Measurements from ENCODE around the gene CAPG. TPM values are rescaled to one million over a fixed set of nuclear protein-coding genes. Genes with fewer than 3 reads are reported as not detected.

The CAPG gene
- total and polyA plus RNA-seq, 2 of the 4 experiments (the other 2 are of a cell fraction), result 79.9 to 98.3 TPM

DNA sequence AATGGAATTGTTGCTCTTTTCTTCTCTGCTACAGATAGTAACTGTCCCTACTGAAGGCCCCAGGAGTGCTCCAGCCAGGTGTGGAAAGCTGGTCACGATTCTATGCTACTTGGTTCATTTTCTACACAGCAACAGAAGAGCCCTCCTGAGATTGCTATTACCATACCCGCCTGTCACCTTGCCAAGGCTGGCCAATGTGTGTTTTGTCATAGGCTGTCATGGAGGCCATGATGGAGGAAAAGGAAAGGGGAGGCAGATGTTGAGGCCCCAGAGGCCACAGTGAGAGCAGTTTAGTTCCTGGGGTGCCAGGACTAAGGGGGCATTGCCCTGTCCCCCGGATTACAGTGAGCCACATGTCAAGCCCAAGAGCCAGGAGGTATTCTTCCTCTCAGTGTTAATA is 54.6 kb downstream of the CAPG start:
- DNase-seq (no peak), ATAC-seq (ENCODE audit: low read depth) (no peak)
- Histone ChIP-seq H2AFZ (replicated peaks; ENCODE audit: low read length, poor library complexity) (no peak overlapping the region), H3K4me2 (ENCODE audit: low read depth, low read length) (peak overlapping the region; percentile 87), H2BK20ac (ENCODE audit: low read depth, low read length) (no peak overlapping the region), H2AK5ac (ENCODE audit: low read depth, low read length) (no peak overlapping the region; the same call in 1 of the 2 replicates), H2AK9ac (replicated peaks; ENCODE audit: low read depth, low read length, poor library complexity) (peak overlapping the region; percentile 62), H2BK120ac (ENCODE audit: low read depth, low read length) (no peak overlapping the region), H3K4me1 (ENCODE audit: control insufficient read depth, insufficient read depth, low read length) (peaks cover 6% of the 10 kb centered on the region), H3K4me3 (ENCODE audit: insufficient read depth, low read depth, low read length) (peak overlapping the region; percentile 64), H3K79me1 (ENCODE audit: low read depth in 1 of 2, low read length in 2 of 2) (peaks cover 35 to 54% of the 10 kb centered on the region in 2 experiments), H3K36me3 (ENCODE audit: control insufficient read depth, insufficient read depth, low read length) (peaks cover 22% of the 10 kb centered on the region), H4K5ac (ENCODE audit: low read depth, low read length) (peak overlapping the region; percentile 12; the same call in 1 of the 2 replicates), H4K91ac (ENCODE audit: insufficient read depth, low read depth, low read length) (no peak overlapping the region), H2BK5ac (ENCODE audit: low read depth, low read length, poor library complexity, severe bottlenecking) (no peak overlapping the region), H3K27ac (ENCODE audit: insufficient read depth, low read length) (no peak overlapping the region; the same call in 1 of the 2 replicates), H2BK15ac (ENCODE audit: low read depth, low read length) (no peak overlapping the region), H4K20me1 (ENCODE audit: insufficient read depth, low read length) (no peaks in the 10 kb centered on the region), H3K9me1 (ENCODE audit: insufficient read depth, low read length) (peaks cover 16% of the 10 kb centered on the region), H3K4ac (ENCODE audit: low read depth, low read length) (no peak overlapping the region), H3K14ac (replicated peaks; ENCODE audit: low read depth, low read length) (0 out of 2 replicates have a peak overlapping the region, but pooled peaks have one; percentile 39), H4K8ac (ENCODE audit: low read depth in 2 of 2, low read length in 2 of 2) (peak overlapping the region; percentile 88 to 99; a peak in 3 of 4 replicates), H3K18ac (ENCODE audit: low read depth, low read length) (no peak overlapping the region), H3K23ac (ENCODE audit: low read depth, low read length) (0 out of 2 replicates have a peak overlapping the region, but pooled peaks have one; percentile 39), H3K56ac (ENCODE audit: extremely low read depth, insufficient read depth, low read length) (no peak overlapping the region), H3K9me3 (ENCODE audit: control insufficient read depth, insufficient read depth, low read length) (no peaks in the 10 kb centered on the region), H3K27me3 (ENCODE audit: control insufficient read depth, insufficient read depth, low read length) (no peaks in the 10 kb centered on the region), H3K9ac (ENCODE audit: low read depth, low read length) (peak overlapping the region; percentile 96; the same call in 1 of the 2 replicates)
- no TSS peak for BruUV-seq (replicated peaks)
- in situ Hi-C loops (cut with MboI; ENCODE audit: low sequenced_read_pairs), result no loop called here
- POLR2A ChIA-PET (ENCODE audit: unreplicated experiment), result no interaction called here
- dilution Hi-C loops (cut with HindIII; ENCODE audit: low sequenced_read_pairs, unreplicated experiment), result no loop called here
- CTCF ChIA-PET, result interaction anchor here (0.9 kb wide), 1 partner anchor 10 kb away, joined by 3 read pairs; no protein-coding TSS in a partner anchor
- intact Hi-C loops (cut with micrococcal nuclease), result loop anchor here (2.0 kb wide), 1 partner anchor 57 kb away; no protein-coding TSS in a partner anchor
- no CpG with 5 or more reads among the region's 3 CpGs for WGBS, 2 experiments (ENCODE audit: extremely low coverage in 2 of 2, insufficient read length in 1 of 2)
- TF ChIP-seq ELK1 (IDR thresholded peaks at IDR 0.05; ENCODE audit: borderline replicate concordance, low read depth, low read length) (no peak), USF2 (IDR thresholded peaks at IDR 0.05; ENCODE audit: low read depth, low read length) (no peak), FOS (IDR thresholded peaks at IDR 0.05; ENCODE audit: low read depth, low read length) (no peak), MXI1 (IDR thresholded peaks at IDR 0.05; ENCODE audit: borderline replicate concordance, low read depth, low read length) (no peak), RCOR1 (IDR thresholded peaks at IDR 0.05; ENCODE audit: insufficient replicate concordance, low read length) (no peak), MAZ (IDR thresholded peaks at IDR 0.05; ENCODE audit: borderline replicate concordance, low read depth, low read length) (no peak), MAFK (IDR thresholded peaks at IDR 0.05; ENCODE audit: low read depth, low read length) (no peak), CHD1 (IDR thresholded peaks at IDR 0.05; ENCODE audit: low read depth, low read length) (no peak), CEBPB (IDR thresholded peaks at IDR 0.05; ENCODE audit: low read depth, low read length) (no peak), POLR2A (IDR thresholded peaks at IDR 0.05; ENCODE audit: low read depth, low read length) (no peak), NFE2L2 (IDR thresholded peaks at IDR 0.05; ENCODE audit: low read depth, low read length) (no peak), SMC3 (IDR thresholded peaks at IDR 0.05; ENCODE audit: low read depth, low read length) (no peak), BHLHE40 (IDR thresholded peaks at IDR 0.05; ENCODE audit: low read depth, low read length) (no peak)
- TF ChIP-seq, protein P1, sequence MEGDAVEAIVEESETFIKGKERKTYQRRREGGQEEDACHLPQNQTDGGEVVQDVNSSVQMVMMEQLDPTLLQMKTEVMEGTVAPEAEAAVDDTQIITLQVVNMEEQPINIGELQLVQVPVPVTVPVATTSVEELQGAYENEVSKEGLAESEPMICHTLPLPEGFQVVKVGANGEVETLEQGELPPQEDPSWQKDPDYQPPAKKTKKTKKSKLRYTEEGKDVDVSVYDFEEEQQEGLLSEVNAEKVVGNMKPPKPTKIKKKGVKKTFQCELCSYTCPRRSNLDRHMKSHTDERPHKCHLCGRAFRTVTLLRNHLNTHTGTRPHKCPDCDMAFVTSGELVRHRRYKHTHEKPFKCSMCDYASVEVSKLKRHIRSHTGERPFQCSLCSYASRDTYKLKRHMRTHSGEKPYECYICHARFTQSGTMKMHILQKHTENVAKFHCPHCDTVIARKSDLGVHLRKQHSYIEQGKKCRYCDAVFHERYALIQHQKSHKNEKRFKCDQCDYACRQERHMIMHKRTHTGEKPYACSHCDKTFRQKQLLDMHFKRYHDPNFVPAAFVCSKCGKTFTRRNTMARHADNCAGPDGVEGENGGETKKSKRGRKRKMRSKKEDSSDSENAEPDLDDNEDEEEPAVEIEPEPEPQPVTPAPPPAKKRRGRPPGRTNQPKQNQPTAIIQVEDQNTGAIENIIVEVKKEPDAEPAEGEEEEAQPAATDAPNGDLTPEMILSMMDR (conservative IDR thresholded peaks at IDR 0.05; ENCODE audit: low read depth, low read length), result no peak

Measured in IMR-90 (cell line).